K562 (cell line): ENCODE data around the gene SEZ6. TPM values are rescaled to one million over a fixed set of nuclear protein-coding genes. Genes with fewer than 3 reads are reported as not detected.
A peak's percentile ranks its signal among the peaks of the same experiment; 100 is the strongest.

Experiments used
- CSDE1 ChIP-seq, 2 experiments: fragments of 450-650 bp; IDR thresholded peaks; 2 replicates each; pipeline ENCODE4 v1.6.1; 2016; ENCODE audit warnings: mild to moderate bottlenecking in 1 of 2
- CXXC5 ChIP-seq: fragments of 250-450 bp; sonication (Bioruptor Pico); IDR thresholded peaks from 2 replicates; pipeline ENCODE4 v1.8.0; 2022; ENCODE audit warnings: inconsistent platforms, mild to moderate bottlenecking, moderate library complexity
- FOXM1 ChIP-seq, 2 experiments: fragments of 450-650 bp in 1 of 2; sonication (generic) in 1 of 2; formaldehyde crosslinking in 1 of 2; IDR thresholded peaks; 2 replicates each; pipeline versions ENCODE4 v1.6.1 to v1.9.0; 2017 to 2022; ENCODE audit warnings: low read depth in 2 of 2, mild to moderate bottlenecking in 2 of 2, missing genetic modification reagents in 1 of 2, moderate library complexity in 1 of 2
- GABPA ChIP-seq: fragments of 200-800 bp; sonication (Bioruptor generic); conservative IDR thresholded peaks from 2 replicates; pipeline ENCODE4 v1.6.1; 2016; ENCODE audit warnings: low read depth, missing genetic modification characterization, missing compliant biosample characterization
- GTF2B ChIP-seq: IDR thresholded peaks from 2 replicates; pipeline ENCODE4 v1.6.1; 2011; ENCODE audit not compliant: insufficient read length; ENCODE audit errors: extremely low read depth
- HDGF ChIP-seq: fragments of 450-650 bp; IDR thresholded peaks from 2 replicates; pipeline ENCODE4 v1.6.1; 2016
- HNRNPK ChIP-seq: fragments of 200-400 bp; formaldehyde crosslinking; IDR thresholded peaks from one replicate; pipeline ENCODE4 v1.6.1; 2018; ENCODE audit warnings: mild to moderate bottlenecking, low read depth, low read length; ENCODE audit not compliant: poor library complexity, severe bottlenecking
- KAT2B ChIP-seq: IDR thresholded peaks from one replicate; pipeline ENCODE4 v1.6.1; 2012; ENCODE audit warnings: low read depth, mild to moderate bottlenecking, control low read depth, inconsistent platforms, low read length, moderate library complexity
- MXI1 ChIP-seq: IDR thresholded peaks from 2 replicates; pipeline ENCODE4 v1.6.1; 2011; ENCODE audit warnings: low read depth, mild to moderate bottlenecking, improper control_type of control experiment, low read length
- NBN ChIP-seq: fragments of 450-650 bp; IDR thresholded peaks from 2 replicates; pipeline ENCODE4 v1.6.1; 2016; ENCODE audit warnings: low read depth, mild to moderate bottlenecking
- SMAD3 ChIP-seq: fragments of 450-650 bp; formaldehyde crosslinking; conservative IDR thresholded peaks from 2 replicates; pipeline ENCODE4 v1.4.0; 2020; ENCODE audit warnings: mild to moderate bottlenecking
- SMC3 ChIP-seq: conservative IDR thresholded peaks from 2 replicates; pipeline ENCODE4 v1.6.1; 2011; ENCODE audit warnings: low read depth, low read length, improper control_type of control experiment; ENCODE audit not compliant: insufficient read depth
- SNRNP70 ChIP-seq: fragments of 200-400 bp; formaldehyde crosslinking; optimal IDR thresholded peaks from 2 replicates; pipeline ENCODE3; 2017; ENCODE audit warnings: low read depth, low read length
- SREBF2 ChIP-seq: sonication (generic); formaldehyde crosslinking; IDR thresholded peaks from 2 replicates; pipeline ENCODE4 v1.4.0; 2020; ENCODE audit warnings: mild to moderate bottlenecking, missing genetic modification reagents
- TAF15 ChIP-seq: fragments of 200-400 bp; formaldehyde crosslinking; IDR thresholded peaks from 2 replicates; pipeline ENCODE4 v1.6.1; 2017; ENCODE audit warnings: mild to moderate bottlenecking, low read depth, low read length, moderate library complexity
- TCF15 ChIP-seq: fragments of 250-450 bp; sonication (Bioruptor Pico); IDR thresholded peaks from 2 replicates; pipeline ENCODE4 v1.8.0; 2022; ENCODE audit warnings: moderate library complexity, mild to moderate bottlenecking, inconsistent platforms
- TCFL5 ChIP-seq: fragments of 250-450 bp; sonication (Bioruptor Pico); conservative IDR thresholded peaks from 2 replicates; pipeline ENCODE4 v1.6.1; 2021; ENCODE audit warnings: mild to moderate bottlenecking, moderate library complexity, matching md5 sums
- TRIM25 ChIP-seq: fragments of 450-650 bp; IDR thresholded peaks from 2 replicates; pipeline ENCODE4 v1.7.0; 2016; ENCODE audit warnings: borderline replicate concordance
- ZBTB9 ChIP-seq: fragments of 450-650 bp; formaldehyde crosslinking; IDR thresholded peaks from 2 replicates; pipeline ENCODE4 v1.4.0; 2020; ENCODE audit warnings: mild to moderate bottlenecking, moderate library complexity
- ZNF274 ChIP-seq: IDR thresholded peaks from 2 replicates; pipeline ENCODE4 v1.6.1; 2011; ENCODE audit warnings: low read depth, mild to moderate bottlenecking, low read length, moderate library complexity, borderline replicate concordance
- ZNF384 ChIP-seq: IDR thresholded peaks from 2 replicates; pipeline ENCODE4 v1.6.1; 2012; ENCODE audit warnings: low read depth, low read length, improper control_type of control experiment
- ZNF584 ChIP-seq: fragments of 200-800 bp; sonication (Bioruptor generic); IDR thresholded peaks from 2 replicates; pipeline ENCODE4 v1.6.1; 2016; ENCODE audit warnings: low read depth, mild to moderate bottlenecking, missing genetic modification characterization, missing compliant biosample characterization
- ZNF77 ChIP-seq: fragments of 250-450 bp; sonication (Bioruptor Pico); IDR thresholded peaks from 2 replicates; pipeline ENCODE4 v1.5.0; 2020
- ZNF79 ChIP-seq: fragments of 250-450 bp; sonication (Bioruptor Pico); IDR thresholded peaks from 2 replicates; pipeline ENCODE4 v1.4.0; 2020; ENCODE audit warnings: low read depth, mild to moderate bottlenecking, moderate library complexity
- polyA plus RNA-seq, 8 experiments: library from polyadenylated mRNA; depleted of rRNA in 4 of 8; stranded (reverse) in 5 of 8; unstranded in 3 of 8; fragments of >200 nt; fragmentation: Nextera tagmentation in 2 of 8; fragmentation: Illumina TruSeq in 1 of 8; extraction: Ambion mirVana in 2 of 8; extraction: Trizol in 1 of 8; gene quantifications; 2 replicates each; pipeline versions ENCODE4 v1.2.1 to v1.2.3, GENCODE V29; 2011 to 2014; ENCODE audit warnings: inconsistent platforms in 1 of 8, missing spikeins in 1 of 8
- total RNA-seq, 7 experiments: library from RNA; depleted of rRNA in 6 of 7; stranded (reverse); fragments of >200 nt in 6 of 7; fragmentation: Illumina TruSeq in 2 of 7; extraction: Trizol in 2 of 7; gene quantifications; 2 replicates each; pipeline versions ENCODE4 v1.2.1 to v1.2.3, GENCODE V29; 2011 to 2021; ENCODE audit warnings: low replicate concordance in 1 of 7

SEZ6 gene
- total and polyA plus RNA-seq, 9 of the 15 experiments (the other 6 are each of a cell fraction or from before 2014, with no cell fraction given), result not detected

- TF ChIP-seq TRIM25 (no peak), TAF15 (no peak), ZNF384 (no peak), FOXM1 (IDR thresholded peaks at IDR 0.05; ENCODE audit: low read depth) (0 out of 2 replicates have a peak, but pooled peaks have one; percentile 27), FOXM1 (CRISPR knock-in tag; IDR thresholded peaks at IDR 0.05; ENCODE audit: low read depth) (no peak), NBN (no peak; the same call in 1 of the 2 replicates), ZNF77 (CRISPR knock-in tag) (no peak), GTF2B (no peak), TCFL5 (CRISPR knock-in tag) (no peak), SMC3 (peak; percentile 37; the same call in 1 of the 2 replicates), MXI1 (no peak), HNRNPK (no peak), TCF15 (no peak), SMAD3 (CRISPR knock-in tag) (no peak), ZNF79 (CRISPR knock-in tag) (no peak), SREBF2 (no peak), ZNF274 (no peak), GABPA (no peak), HDGF (no peak), CXXC5 (CRISPR knock-in tag) (peak; percentile 95), ZBTB9 (CRISPR knock-in tag) (no peak), CSDE1 (IDR thresholded peaks at IDR 0.05) (no peak), SNRNP70 (no peak), ZNF584 (CRISPR knock-in tag) (no peak), KAT2B (no peak)
Measured at GRCh38 chr17:28912281-28912937, 93.4 kb downstream of the SEZ6 start (continued).
